ENCODE results near the gene FAM234A. TPM values are rescaled to one million over a fixed set of nuclear protein-coding genes. Genes with fewer than 3 reads are reported as not detected.

Gene FAM234A
- total RNA-seq, 1 donor from 2014 or later, result 72.3 TPM

DNA sequence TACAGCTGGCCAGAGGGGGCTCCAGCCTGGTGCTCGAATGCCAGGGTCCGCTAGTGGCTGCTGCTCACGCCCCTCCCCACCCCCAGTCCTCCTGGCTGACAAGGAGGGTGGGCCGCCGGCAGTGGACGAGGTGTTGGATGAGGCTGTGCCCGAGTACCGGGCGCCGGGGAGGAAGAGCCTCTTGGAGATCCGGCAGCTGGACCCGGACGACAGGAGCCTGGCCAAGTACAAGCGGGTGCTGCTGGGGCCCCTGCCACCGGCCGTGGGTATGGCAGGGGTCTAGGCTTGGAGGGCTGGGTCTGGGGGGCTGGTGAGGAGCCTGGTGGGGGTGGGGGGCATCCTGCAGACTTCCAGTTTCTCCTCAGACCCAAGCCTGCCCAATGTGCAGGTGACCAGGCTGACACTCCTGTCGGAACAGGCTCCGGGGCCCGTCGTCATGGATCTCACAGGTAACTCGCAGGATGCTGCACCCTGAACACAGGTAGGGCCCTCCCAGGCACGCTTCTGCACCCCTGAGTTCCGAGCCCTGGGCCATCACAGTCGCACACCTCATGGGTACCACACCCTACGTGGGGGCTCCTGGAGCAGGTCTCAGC, 47.1 kb downstream of the FAM234A start:
- H3K9me3 Mint-ChIP-seq (ENCODE audit: unreplicated experiment), result no peaks in the 10 kb centered on the region
- H3K27me3 Mint-ChIP-seq (ENCODE audit: unreplicated experiment), result peaks cover 3% of the 10 kb centered on the region
- H3K36me3 Mint-ChIP-seq (ENCODE audit: low read depth, unreplicated experiment), result no peaks in the 10 kb centered on the region
- no peak overlapping the region for H3K27ac Mint-ChIP-seq (ENCODE audit: unreplicated experiment)
- DNase-seq (ENCODE audit: low spot score), result no peak
- no peaks in the 10 kb centered on the region for H3K4me1 Mint-ChIP-seq (ENCODE audit: unreplicated experiment)
- TF ChIP-seq, protein P1, sequence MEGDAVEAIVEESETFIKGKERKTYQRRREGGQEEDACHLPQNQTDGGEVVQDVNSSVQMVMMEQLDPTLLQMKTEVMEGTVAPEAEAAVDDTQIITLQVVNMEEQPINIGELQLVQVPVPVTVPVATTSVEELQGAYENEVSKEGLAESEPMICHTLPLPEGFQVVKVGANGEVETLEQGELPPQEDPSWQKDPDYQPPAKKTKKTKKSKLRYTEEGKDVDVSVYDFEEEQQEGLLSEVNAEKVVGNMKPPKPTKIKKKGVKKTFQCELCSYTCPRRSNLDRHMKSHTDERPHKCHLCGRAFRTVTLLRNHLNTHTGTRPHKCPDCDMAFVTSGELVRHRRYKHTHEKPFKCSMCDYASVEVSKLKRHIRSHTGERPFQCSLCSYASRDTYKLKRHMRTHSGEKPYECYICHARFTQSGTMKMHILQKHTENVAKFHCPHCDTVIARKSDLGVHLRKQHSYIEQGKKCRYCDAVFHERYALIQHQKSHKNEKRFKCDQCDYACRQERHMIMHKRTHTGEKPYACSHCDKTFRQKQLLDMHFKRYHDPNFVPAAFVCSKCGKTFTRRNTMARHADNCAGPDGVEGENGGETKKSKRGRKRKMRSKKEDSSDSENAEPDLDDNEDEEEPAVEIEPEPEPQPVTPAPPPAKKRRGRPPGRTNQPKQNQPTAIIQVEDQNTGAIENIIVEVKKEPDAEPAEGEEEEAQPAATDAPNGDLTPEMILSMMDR (IDR thresholded peaks at IDR 0.05; ENCODE audit: unreplicated experiment), result no peak
- no peak overlapping the region for H3K4me3 Mint-ChIP-seq (ENCODE audit: unreplicated experiment)

DNA sequence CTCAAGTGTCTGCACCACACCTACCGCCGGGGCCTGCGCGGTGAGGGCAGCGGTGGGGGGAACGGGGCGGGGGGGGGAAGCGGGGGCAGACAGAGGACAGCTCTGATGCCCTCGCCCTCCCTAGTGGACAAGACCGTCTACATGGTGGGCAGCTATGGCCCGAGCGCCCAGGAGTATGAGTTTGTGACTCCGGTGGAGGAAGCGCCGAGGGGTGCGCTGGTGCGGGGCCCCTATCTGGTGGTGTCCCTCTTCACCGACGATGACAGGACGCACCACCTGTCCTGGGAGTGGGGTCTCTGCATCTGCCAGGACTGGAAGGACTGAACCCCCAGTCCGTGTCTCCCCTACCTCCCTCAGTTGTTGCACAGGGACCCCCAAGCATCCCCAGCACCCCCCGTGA, 47.9 kb downstream of the FAM234A start:
- Mint-ChIP-seq H3K36me3 (ENCODE audit: low read depth, unreplicated experiment) (no peaks in the 10 kb centered on the region), H3K27me3 (ENCODE audit: unreplicated experiment) (no peaks in the 10 kb centered on the region), H3K4me1 (ENCODE audit: unreplicated experiment) (no peaks in the 10 kb centered on the region), H3K4me3 (ENCODE audit: unreplicated experiment) (no peak overlapping the region), H3K27ac (ENCODE audit: unreplicated experiment) (no peak overlapping the region), H3K9me3 (ENCODE audit: unreplicated experiment) (no peaks in the 10 kb centered on the region)
- TF ChIP-seq, protein P1 (IDR thresholded peaks at IDR 0.05; ENCODE audit: unreplicated experiment), result no peak
- DNase-seq (ENCODE audit: low spot score), result no peak

DNA sequence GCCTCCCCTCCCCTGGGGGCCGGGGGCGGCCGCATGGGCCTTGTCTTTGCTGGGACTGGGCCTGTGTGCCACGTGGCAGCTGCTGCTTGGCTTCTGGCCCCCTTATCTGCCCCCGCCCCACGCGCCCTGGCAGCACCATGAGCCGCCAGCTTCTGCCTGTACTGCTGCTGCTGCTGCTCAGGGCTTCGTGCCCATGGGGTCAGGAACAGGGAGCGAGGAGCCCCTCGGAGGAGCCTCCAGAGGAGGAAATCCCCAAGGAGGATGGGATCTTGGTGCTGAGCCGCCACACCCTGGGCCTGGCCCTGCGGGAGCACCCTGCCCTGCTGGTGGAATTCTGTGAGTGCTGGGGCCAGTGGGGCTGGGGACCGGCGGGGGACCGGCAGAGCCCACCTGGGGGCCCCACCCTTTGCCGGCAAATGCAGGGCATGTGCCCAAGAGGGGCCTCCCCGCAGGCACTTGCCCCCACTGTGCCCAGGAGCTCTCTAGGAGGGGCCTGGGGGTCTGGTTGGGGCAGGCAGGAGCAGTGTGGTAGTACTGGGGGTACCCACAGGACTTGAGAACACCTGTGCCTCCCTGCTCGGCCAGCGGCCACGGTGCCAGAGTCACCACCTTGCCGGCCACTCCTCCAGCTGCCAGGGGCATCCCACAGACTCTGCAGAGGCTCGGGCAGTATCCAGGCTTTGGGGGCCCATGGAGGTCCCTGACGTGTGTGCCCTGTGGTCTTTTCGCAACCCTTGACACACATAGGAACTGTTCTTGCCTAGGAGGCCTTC, 48.6 kb downstream of the FAM234A start, which contains the start of gene PDIA2:
Gene PDIA2, plus strand, starts transcription at position 132 of the 773 bp plus-strand sequence. Its CDS starts 6 bp downstream, at position 138.
- H3K27ac Mint-ChIP-seq (ENCODE audit: unreplicated experiment), result no peak within 1 kb of the TSS
- H3K36me3 Mint-ChIP-seq (ENCODE audit: low read depth, unreplicated experiment), result no peaks in the 10 kb centered on the region
- no peaks in the 10 kb centered on the region for H3K27me3 Mint-ChIP-seq (ENCODE audit: unreplicated experiment)
- H3K4me1 Mint-ChIP-seq (ENCODE audit: unreplicated experiment), result no peaks in the 10 kb centered on the region
- no peaks in the 10 kb centered on the region for H3K9me3 Mint-ChIP-seq (ENCODE audit: unreplicated experiment)
- TF ChIP-seq, protein P1 (IDR thresholded peaks at IDR 0.05; ENCODE audit: unreplicated experiment), result no peak
- no peak within 1 kb of the TSS for H3K4me3 Mint-ChIP-seq (ENCODE audit: unreplicated experiment)
- DNase-seq (ENCODE audit: low spot score), result no peak

DNA sequence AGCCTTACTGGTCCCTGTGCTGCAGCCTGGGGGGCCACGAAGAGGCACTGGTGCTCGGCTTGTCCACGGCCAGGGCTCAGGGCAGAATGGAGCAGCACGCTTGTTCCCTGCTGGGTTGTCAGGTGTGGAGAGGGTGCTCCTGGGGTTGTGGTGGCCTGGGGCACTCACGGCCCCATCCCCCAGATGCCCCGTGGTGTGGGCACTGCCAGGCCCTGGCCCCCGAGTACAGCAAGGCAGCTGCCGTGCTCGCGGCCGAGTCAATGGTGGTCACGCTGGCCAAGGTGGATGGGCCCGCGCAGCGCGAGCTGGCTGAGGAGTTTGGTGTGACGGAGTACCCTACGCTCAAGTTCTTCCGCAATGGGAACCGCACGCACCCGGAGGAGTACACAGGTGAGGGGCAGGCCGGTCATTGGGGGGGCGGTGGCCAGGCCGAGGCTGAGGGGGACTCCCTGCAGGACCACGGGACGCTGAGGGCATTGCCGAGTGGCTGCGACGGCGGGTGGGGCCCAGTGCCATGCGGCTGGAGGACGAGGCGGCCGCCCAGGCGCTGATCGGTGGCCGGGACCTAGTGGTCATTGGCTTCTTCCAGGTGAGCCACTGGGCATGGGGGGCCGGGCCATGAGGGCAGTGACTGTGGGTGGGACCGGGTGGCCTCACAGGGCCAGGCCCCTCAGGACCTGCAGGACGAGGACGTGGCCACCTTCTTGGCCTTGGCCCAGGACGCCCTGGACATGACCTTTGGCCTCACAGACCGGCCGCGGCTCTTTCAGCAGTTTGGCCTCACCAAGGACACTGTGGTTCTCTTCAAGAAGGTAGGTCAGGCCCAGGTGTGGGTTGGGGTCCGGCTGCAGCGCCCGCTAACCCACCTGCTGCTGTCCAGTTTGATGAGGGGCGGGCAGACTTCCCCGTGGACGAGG, 49.8 kb downstream of the FAM234A start:
- H3K9me3 Mint-ChIP-seq (ENCODE audit: unreplicated experiment), result no peaks in the 10 kb centered on the region

More for the DNA sequence above, 49.8 kb downstream of the FAM234A start:
- Mint-ChIP-seq H3K4me3 (ENCODE audit: unreplicated experiment) (no peak overlapping the region), H3K4me1 (ENCODE audit: unreplicated experiment) (no peaks in the 10 kb centered on the region), H3K36me3 (ENCODE audit: low read depth, unreplicated experiment) (no peaks in the 10 kb centered on the region), H3K27ac (ENCODE audit: unreplicated experiment) (no peak overlapping the region), H3K27me3 (ENCODE audit: unreplicated experiment) (no peaks in the 10 kb centered on the region)
- TF ChIP-seq, protein P1 (IDR thresholded peaks at IDR 0.05; ENCODE audit: unreplicated experiment), result no peak
- DNase-seq (ENCODE audit: low spot score), result no peak
